CD4-positive, alpha-beta T cell treated with Interleukin-6 for 4 hours (primary cell): ENCODE results near the gene NRG4.
"Not testable (repeated sequence)": the region's sequence is repeated elsewhere in the genome, so short reads cannot be mapped to it uniquely, and the experiment has no call there.

Experiments
- DNase-seq: peaks from one replicate; pipeline ENCODE4 v3.0.0-alpha.2; 2020; ENCODE audit warnings: mixed read lengths

Gene NRG4

GRCh38 chr15:75925440-75925839, 86.8 kb downstream of the NRG4 start:
- no peak for DNase-seq

GRCh38 chr15:75924576-75924975, 87.6 kb downstream of the NRG4 start:
- no peak for DNase-seq

- no peak for DNase-seq
Measured at GRCh38 chr15:75923756-75924155, 88.5 kb downstream of the NRG4 start.

- peak; percentile 15 for DNase-seq
Measured at GRCh38 chr15:75921732-75922703, 90.2 kb downstream of the NRG4 start.

- no peak for DNase-seq
Measured at GRCh38 chr15:75920079-75920478, 92.1 kb downstream of the NRG4 start.

GRCh38 chr15:75918135-75918534, 94.1 kb downstream of the NRG4 start:
- no peak for DNase-seq

- no peak for DNase-seq
Measured at GRCh38 chr15:75916978-75917377, 95.2 kb downstream of the NRG4 start.

- DNase-seq = not testable (repeated sequence)
Measured at GRCh38 chr15:75910355-75910754, 101.9 kb downstream of the NRG4 start.

- DNase-seq = no peak
Measured at GRCh38 chr15:75905231-75905630, 107.0 kb downstream of the NRG4 start.

- DNase-seq = peak; percentile 89
Measured at GRCh38 chr15:75903331-75904239, 108.6 kb downstream of the NRG4 start, which contains the start of gene FBXO22. Gene FBXO22, plus strand, starts transcription at chr15:75903878. Its CDS starts 86 bp downstream, at chr15:75903964.

GRCh38 chr15:75902129-75902557, 110.1 kb downstream of the NRG4 start:
- DNase-seq = no peak

- no peak for DNase-seq
Measured at GRCh38 chr15:75900577-75900976, 111.6 kb downstream of the NRG4 start.

GRCh38 chr15:75895731-75896130, 116.5 kb downstream of the NRG4 start:
- DNase-seq = no peak

- no peak for DNase-seq
Measured at GRCh38 chr15:75891895-75892294, 120.3 kb downstream of the NRG4 start.
